ENCODE results near the gene MZB1.

DNA sequence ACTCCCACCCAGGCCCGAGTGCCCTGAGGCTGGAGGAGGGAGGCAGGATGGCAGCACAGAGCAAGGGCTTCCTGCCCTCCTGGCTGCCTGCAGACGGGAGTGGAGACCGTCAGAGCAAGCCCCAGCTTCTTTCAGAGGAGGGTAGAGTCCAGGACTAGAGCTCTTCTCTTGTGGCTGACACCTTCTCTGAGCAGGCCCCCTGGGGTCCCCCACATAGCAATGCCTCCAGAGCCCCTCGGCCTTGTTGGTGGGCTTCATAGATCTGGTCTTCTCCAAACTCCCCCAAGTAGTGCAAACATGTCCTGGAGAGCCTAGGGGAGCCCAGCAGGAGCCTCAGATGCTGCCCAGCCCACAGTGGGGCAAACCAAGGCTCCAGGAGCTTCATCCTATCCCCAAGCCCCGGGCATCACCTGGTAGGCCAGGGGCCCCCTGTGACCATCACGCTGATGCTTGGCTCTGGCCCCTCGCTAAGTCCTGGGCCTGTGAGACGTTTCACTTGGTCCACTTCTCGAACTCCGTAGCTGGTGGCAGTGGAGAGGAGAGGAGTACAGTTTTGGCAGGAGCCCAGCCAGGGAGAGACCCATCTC, 2.0 kb downstream of the MZB1 start:
- TF ChIP-seq POLR2A (IDR thresholded peaks at IDR 0.05; ENCODE audit: low read depth, low read length), result no peak; the same call in 1 of the 2 replicates
- TF ChIP-seq POLR2AphosphoS5 (IDR thresholded peaks at IDR 0.05; ENCODE audit: low read depth, low read length), result no peak

Measured in GM12892 (cell line).